ENCODE results near the gene RXFP4.

RXFP4 gene

GRCh38 chr1:155954645-155955044 lies 13.2 kb downstream of the RXFP4 start:
- no peak for DNase-seq (ENCODE audit: low read depth)
- no peak for TF ChIP-seq CTCF (conservative IDR thresholded peaks at IDR 0.05; ENCODE audit: control insufficient read depth, insufficient read depth, low read depth, low read length)
- no peak overlapping the region for H3K4me3 ChIP-seq (ENCODE audit: control insufficient read depth, low read depth, low read length)

- TF ChIP-seq CTCF (conservative IDR thresholded peaks at IDR 0.05; ENCODE audit: control insufficient read depth, insufficient read depth, low read depth, low read length): no peak
- no peak for DNase-seq (ENCODE audit: low read depth)
- H3K4me3 ChIP-seq (ENCODE audit: control insufficient read depth, low read depth, low read length): no peak overlapping the region
Measured at GRCh38 chr1:155957411-155957915, 16.0 kb downstream of the RXFP4 start.

GRCh38 chr1:155960081-155960745 lies 18.8 kb downstream of the RXFP4 start:
- no peak overlapping the region for H3K4me3 ChIP-seq (ENCODE audit: control insufficient read depth, low read depth, low read length)
- no peak for TF ChIP-seq CTCF (conservative IDR thresholded peaks at IDR 0.05; ENCODE audit: control insufficient read depth, insufficient read depth, low read depth, low read length)
- no peak for DNase-seq (ENCODE audit: low read depth)

- peak; percentile 99 for DNase-seq (ENCODE audit: low read depth)
- no peak overlapping the region for H3K4me3 ChIP-seq (ENCODE audit: control insufficient read depth, low read depth, low read length)
- TF ChIP-seq CTCF (conservative IDR thresholded peaks at IDR 0.05; ENCODE audit: control insufficient read depth, insufficient read depth, low read depth, low read length): peak; percentile 17
Measured at GRCh38 chr1:155961937-155962336, 20.5 kb downstream of the RXFP4 start.

GRCh38 chr1:155962599-155963211 lies 21.3 kb downstream of the RXFP4 start:
- DNase-seq (ENCODE audit: low read depth): peak; percentile 62
- no peak overlapping the region for H3K4me3 ChIP-seq (ENCODE audit: control insufficient read depth, low read depth, low read length)
- TF ChIP-seq CTCF (conservative IDR thresholded peaks at IDR 0.05; ENCODE audit: control insufficient read depth, insufficient read depth, low read depth, low read length): no peak

GRCh38 chr1:155964193-155964592 lies 22.8 kb downstream of the RXFP4 start:
- DNase-seq (ENCODE audit: low read depth): no peak
- H3K4me3 ChIP-seq (ENCODE audit: control insufficient read depth, low read depth, low read length): no peak overlapping the region
- TF ChIP-seq CTCF (conservative IDR thresholded peaks at IDR 0.05; ENCODE audit: control insufficient read depth, insufficient read depth, low read depth, low read length): no peak
